ENCODE data around the gene DPP10.

DNA sequence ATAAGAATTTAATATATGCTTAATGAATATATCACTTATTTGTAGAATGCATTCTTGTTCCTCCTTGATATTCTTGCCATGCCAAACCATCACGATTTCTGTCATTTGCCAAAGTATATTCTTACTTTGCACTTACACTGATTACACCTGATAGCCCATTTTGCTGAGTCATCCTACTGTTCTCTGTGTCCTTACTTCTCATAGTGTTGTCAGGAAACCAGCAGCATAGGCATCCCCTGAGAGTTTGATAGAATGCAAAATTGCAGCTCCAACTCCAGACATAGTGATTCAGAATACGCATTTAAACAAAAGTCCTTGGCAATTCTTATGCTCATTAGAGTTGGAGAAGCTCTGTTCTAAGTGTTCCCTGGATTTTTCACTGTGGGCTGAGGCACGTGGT lies 687.1 kb downstream of the DPP10 start:
- TF ChIP-seq, protein P1, sequence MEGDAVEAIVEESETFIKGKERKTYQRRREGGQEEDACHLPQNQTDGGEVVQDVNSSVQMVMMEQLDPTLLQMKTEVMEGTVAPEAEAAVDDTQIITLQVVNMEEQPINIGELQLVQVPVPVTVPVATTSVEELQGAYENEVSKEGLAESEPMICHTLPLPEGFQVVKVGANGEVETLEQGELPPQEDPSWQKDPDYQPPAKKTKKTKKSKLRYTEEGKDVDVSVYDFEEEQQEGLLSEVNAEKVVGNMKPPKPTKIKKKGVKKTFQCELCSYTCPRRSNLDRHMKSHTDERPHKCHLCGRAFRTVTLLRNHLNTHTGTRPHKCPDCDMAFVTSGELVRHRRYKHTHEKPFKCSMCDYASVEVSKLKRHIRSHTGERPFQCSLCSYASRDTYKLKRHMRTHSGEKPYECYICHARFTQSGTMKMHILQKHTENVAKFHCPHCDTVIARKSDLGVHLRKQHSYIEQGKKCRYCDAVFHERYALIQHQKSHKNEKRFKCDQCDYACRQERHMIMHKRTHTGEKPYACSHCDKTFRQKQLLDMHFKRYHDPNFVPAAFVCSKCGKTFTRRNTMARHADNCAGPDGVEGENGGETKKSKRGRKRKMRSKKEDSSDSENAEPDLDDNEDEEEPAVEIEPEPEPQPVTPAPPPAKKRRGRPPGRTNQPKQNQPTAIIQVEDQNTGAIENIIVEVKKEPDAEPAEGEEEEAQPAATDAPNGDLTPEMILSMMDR (IDR thresholded peaks at IDR 0.05), result no peak
- TF ChIP-seq EZH2 (IDR thresholded peaks at IDR 0.05), result no peak

Measured in neural progenitor cell (in vitro differentiated cells).